ENCODE results near the gene PPP1CB. TPM values are rescaled to one million over a fixed set of nuclear protein-coding genes. Genes with fewer than 3 reads are reported as not detected.

The PPP1CB gene
- total RNA-seq, 4 donors from 2014 or later, result 99.9 to 151 (median 119) TPM

GRCh38 chr2:28810384-28811285 is 59.0 kb downstream of the PPP1CB start, which contains the start of gene SPDYA:
TSS of gene SPDYA (plus strand) at chr2:28810834. CDS start at chr2:28816015, 5,181 bp downstream.
- intact Hi-C loops (cut with DNase I; ENCODE audit: low total_unique reads), result no loop called here
- no peak for TF ChIP-seq POLR2A (IDR thresholded peaks at IDR 0.05)
- TF ChIP-seq, protein P1, sequence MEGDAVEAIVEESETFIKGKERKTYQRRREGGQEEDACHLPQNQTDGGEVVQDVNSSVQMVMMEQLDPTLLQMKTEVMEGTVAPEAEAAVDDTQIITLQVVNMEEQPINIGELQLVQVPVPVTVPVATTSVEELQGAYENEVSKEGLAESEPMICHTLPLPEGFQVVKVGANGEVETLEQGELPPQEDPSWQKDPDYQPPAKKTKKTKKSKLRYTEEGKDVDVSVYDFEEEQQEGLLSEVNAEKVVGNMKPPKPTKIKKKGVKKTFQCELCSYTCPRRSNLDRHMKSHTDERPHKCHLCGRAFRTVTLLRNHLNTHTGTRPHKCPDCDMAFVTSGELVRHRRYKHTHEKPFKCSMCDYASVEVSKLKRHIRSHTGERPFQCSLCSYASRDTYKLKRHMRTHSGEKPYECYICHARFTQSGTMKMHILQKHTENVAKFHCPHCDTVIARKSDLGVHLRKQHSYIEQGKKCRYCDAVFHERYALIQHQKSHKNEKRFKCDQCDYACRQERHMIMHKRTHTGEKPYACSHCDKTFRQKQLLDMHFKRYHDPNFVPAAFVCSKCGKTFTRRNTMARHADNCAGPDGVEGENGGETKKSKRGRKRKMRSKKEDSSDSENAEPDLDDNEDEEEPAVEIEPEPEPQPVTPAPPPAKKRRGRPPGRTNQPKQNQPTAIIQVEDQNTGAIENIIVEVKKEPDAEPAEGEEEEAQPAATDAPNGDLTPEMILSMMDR (IDR thresholded peaks at IDR 0.05), result no peak
- WGBS, 2 donors, result 2% methylated on average over 28 to 80 of the region's 97 CpGs
- peak within 1 kb of the TSS; percentile 13 for H3K4me3 ChIP-seq (ENCODE audit: low read depth, poor library complexity, severe bottlenecking)
- DNase-seq (ENCODE audit: low spot score in 2 of 2), result peak; percentile 30 to 89

DNA sequence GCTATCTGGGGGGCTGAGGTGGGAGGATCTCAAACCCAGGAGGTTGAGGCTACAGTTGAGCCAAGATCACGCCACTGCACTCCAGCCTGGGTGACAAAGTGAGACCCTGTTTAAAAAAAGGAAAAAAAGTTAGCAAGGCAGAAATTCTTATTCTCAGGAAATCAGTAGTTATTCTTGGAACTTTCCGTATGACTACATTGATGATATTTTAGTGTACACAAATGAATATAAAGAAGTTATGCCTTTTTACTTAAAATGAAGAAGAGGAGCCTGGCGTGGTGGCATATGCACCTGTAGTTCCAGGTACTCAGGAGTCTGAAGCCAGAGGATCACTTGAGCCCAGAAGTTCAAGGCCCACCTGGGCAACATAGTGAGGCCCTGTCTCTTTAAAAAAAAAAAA is 66.4 kb downstream of the PPP1CB start:
- no peak for TF ChIP-seq POLR2A (IDR thresholded peaks at IDR 0.05)
- TF ChIP-seq, protein P1 (IDR thresholded peaks at IDR 0.05), result no peak
- 86 to 93% methylated on average over 3 of the region's 3 CpGs for WGBS, 2 donors
- intact Hi-C loops (cut with DNase I; ENCODE audit: low total_unique reads), result no loop called here

DNA sequence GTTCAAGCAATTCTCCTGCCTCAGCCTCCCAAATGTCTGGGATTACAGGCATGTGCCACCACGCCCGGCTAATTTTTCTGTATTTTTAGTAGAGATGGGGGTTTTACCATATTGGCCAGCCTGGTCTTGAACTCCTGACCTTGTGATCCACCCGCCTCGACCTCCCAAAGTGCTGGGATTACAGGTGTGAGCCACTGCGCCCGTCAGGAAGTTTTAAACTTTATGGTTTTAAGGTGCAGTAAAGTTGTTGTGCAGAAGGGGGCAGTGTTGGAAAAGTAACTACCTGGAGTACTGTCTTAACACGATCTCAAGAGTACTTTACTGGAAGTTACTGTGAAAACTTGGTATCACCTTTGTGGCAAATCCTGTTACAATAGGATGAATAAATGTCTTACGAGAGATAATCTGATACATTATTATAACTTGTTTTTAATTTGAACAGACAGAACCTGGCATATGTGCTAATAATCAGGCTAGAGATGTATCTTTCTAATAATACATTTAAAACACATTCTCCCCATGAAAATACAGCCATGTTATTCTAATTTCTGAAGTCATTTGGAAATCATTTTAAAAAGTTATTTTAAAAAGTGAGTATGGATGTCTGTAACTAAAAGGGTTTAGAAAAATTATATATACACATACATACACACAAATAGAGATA is 69.8 kb downstream of the PPP1CB start:
- peak in 1 of 2 donors; percentile 47 for DNase-seq (ENCODE audit: low spot score in 2 of 2)
- WGBS, 2 donors, result 1 to 5% methylated on average over 8 of the region's 8 CpGs

More for the DNA sequence above, 66.4 kb downstream of the PPP1CB start:
- H3K4me3 ChIP-seq (ENCODE audit: low read depth, poor library complexity, severe bottlenecking), result no peak overlapping the region
- DNase-seq (ENCODE audit: low spot score in 2 of 2), result no peak

GRCh38 chr2:28822036-28822435 is 70.4 kb downstream of the PPP1CB start:
- no peak overlapping the region for H3K4me3 ChIP-seq (ENCODE audit: low read depth, poor library complexity, severe bottlenecking)
- TF ChIP-seq, protein P1 (IDR thresholded peaks at IDR 0.05), result no peak
- no peak for TF ChIP-seq POLR2A (IDR thresholded peaks at IDR 0.05)
- intact Hi-C loops (cut with DNase I; ENCODE audit: low total_unique reads), result no loop called here
- no peak for DNase-seq (ENCODE audit: low spot score in 2 of 2)

More for the DNA sequence above, 69.8 kb downstream of the PPP1CB start:
- TF ChIP-seq, protein P1 (IDR thresholded peaks at IDR 0.05), result no peak
- TF ChIP-seq POLR2A (IDR thresholded peaks at IDR 0.05), result no peak
- no peak overlapping the region for H3K4me3 ChIP-seq (ENCODE audit: low read depth, poor library complexity, severe bottlenecking)
- intact Hi-C loops (cut with DNase I; ENCODE audit: low total_unique reads), result no loop called here

- intact Hi-C loops (cut with DNase I; ENCODE audit: low total_unique reads), result no loop called here
- 92 to 99% methylated on average over 2 of the region's 2 CpGs for WGBS, 2 donors
These were observed 72.6 kb downstream of the PPP1CB start for GRCh38 chr2:28824207-28824606.

More at GRCh38 chr2:28824207-28824606, 72.6 kb downstream of the PPP1CB start:
- H3K4me3 ChIP-seq (ENCODE audit: low read depth, poor library complexity, severe bottlenecking), result no peak overlapping the region
- no peak for DNase-seq (ENCODE audit: low spot score in 2 of 2)
- TF ChIP-seq, protein P1 (IDR thresholded peaks at IDR 0.05), result no peak
- no peak for TF ChIP-seq POLR2A (IDR thresholded peaks at IDR 0.05)
